IPS-NIHi11 (cell line): ENCODE data around the gene DLGAP4.

Experiments used
- DNase-seq: peaks from one replicate; pipeline ENCODE4 v3.0.0; 2012; ENCODE audit warnings: mixed read lengths, low spot score

The DLGAP4 gene

GRCh38 chr20:36274181-36274841 is 31.8 kb upstream of the DLGAP4 start:
- no peak for DNase-seq

- no peak for DNase-seq
Observed at GRCh38 chr20:36275011-36275410, 31.1 kb upstream of the DLGAP4 start.

GRCh38 chr20:36275441-36276189 is 30.5 kb upstream of the DLGAP4 start:
- no peak for DNase-seq

GRCh38 chr20:36277546-36277945 is 28.6 kb upstream of the DLGAP4 start:
- DNase-seq: no peak

DNA sequence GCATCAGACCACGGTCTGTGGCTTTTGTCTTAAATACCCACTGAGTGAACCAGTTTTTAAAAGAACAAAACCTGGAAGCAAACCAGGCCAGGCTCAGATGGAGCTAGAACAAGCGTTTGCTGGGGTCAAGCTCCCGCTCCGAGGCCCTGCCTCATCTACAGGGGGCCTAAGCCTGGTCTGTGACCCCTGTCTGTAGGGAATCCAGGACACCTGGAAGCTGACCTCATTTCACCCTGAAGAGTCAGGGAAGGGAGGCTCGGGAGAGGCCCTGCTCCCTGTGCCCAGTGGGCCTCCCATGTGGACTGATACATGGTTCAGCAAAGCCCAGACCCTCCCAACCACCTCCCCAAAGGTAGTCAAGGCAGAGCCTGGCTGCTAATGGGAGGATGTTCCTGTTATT is 26.8 kb upstream of the DLGAP4 start:
- DNase-seq: no peak

- no peak for DNase-seq
Observed at GRCh38 chr20:36279776-36280175, 26.4 kb upstream of the DLGAP4 start.

DNA sequence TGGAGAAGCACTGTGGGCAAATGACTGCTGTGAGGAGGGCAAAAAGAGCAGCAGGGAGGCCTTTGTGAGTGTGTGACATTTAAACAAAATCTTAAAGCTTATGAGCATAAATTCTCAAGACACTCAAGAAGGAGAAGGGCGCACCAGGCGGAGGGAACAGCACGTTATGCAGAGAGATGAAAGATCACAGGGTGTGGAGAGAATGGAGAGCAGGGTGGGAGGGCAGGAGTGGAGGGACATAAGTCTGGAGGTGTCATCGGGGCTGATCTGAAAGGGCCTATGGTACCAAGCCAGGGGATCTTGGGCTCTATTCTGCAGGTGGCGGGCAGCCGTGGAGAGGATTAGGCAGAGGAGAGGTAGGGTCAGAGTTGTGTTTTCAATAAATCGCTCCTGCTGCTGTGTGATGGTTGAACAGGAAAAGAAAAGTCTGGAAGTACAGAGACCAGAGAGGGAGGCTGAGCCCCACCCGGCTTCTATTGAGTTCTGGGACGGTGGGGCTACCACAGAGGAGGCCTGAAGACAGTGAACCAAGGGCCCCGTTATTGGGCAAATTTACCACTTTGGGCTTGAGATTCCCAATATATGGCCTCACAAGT is 24.3 kb upstream of the DLGAP4 start:
- no peak for DNase-seq

DNA sequence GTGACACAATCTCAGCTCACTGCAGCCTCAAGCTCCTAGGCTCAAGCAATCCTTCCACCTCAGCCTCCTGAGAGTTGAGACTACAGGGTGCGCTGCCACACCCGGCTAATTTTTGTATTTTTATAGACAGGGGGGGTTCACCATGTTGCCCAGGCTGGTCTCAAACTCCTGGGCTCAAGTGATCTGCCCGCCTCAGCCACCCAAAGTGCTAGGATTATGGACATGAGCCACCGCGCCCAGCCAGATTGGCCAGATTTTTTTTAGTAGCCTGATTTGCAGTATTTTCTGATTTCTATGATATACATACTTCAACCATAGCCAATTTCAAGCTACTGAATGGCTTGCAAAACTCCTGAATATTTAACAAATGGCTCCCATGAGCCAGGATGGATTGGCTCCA is 21.4 kb upstream of the DLGAP4 start:
- no peak for DNase-seq

DNA sequence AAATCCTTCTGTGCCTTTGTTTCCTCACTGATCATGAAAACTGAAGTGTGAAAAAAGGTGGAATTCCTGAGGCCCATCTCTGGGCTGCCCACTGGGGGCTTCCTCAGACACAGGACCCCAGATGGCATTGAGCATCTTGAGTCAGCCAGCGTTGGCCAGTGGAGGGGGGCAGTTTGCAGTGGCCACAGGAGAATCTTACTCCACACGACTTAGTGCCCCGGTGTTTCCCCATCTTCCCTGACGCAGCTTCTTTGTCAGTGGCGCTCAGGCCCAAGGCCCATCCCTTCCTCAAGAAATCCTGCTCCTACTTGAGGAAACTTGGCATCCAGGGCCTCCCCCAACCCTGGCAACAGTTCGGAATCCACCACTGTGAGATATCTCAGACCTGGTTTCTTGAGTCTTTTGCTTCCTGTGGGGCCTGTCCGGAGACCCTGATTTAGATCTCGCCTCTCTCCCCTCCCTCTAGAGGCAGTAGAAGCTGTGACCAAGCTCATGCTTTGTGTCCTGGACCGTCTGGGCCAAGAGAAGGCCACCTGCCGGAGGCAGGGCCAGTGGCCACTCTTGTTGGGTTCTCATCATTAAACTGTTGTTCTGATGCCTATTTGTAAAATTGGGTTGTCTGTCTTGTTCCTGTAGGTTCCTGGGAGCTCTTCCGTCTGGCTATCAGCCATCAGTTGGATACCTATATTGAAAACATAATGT is 20.2 kb upstream of the DLGAP4 start:
- DNase-seq: no peak

- no peak for DNase-seq
Observed at GRCh38 chr20:36297656-36298055, 8.5 kb upstream of the DLGAP4 start.

DNA sequence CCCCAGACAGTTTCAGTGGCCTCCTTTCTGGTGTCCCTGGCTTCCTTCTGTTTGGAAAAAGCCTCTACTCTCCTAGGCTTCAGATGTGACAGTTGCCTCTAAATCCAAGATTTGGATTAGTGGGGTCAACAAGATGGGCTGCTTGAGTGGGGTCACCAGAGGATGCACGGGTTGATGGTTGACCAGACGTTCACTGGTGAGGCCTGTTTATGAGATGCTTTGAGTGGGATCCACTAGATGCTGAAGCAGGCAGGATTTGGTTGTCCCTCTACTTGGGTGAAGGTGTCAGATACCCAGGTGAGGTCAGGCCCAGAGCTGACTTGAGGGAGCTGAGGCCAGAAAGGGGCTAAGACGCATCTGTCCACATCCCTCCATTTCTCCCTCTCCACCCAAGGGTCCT is 8.1 kb upstream of the DLGAP4 start:
- no peak for DNase-seq

GRCh38 chr20:36298795-36299339 is 7.3 kb upstream of the DLGAP4 start:
- DNase-seq: no peak

- no peak for DNase-seq
Observed at GRCh38 chr20:36299459-36299858, 6.7 kb upstream of the DLGAP4 start.

GRCh38 chr20:36301359-36302119 is 4.6 kb upstream of the DLGAP4 start:
- DNase-seq: no peak

DNA sequence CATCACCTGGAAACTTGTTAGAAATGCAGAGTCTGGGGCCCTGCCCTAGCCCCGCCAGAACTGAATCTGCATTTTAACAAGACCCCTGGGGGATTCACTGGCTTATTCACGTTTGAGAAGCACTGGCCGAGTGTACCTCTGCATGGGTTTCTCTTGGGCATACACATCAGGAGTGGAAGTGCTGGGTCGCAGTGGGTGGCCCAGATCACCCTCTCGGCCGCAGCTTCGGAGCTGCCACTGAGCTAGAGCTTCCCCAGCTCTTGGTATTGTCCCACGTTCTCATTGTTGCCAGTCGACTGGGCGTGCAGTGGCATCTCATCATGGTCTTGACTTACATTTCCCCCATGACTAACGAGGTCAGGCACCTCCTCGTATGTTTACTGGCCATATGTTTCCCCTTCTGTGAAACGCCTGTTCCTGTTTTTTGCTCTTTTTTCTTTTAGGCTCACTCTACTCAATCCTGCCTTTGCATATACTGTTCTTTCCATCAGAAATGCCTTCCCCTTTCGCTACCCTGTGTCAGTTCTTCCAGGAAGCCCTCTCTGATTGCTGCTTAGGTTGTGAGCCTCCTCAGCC is 3.0 kb upstream of the DLGAP4 start:
- DNase-seq: no peak

GRCh38 chr20:36303831-36304230 is 2.3 kb upstream of the DLGAP4 start:
- DNase-seq: no peak

DNA sequence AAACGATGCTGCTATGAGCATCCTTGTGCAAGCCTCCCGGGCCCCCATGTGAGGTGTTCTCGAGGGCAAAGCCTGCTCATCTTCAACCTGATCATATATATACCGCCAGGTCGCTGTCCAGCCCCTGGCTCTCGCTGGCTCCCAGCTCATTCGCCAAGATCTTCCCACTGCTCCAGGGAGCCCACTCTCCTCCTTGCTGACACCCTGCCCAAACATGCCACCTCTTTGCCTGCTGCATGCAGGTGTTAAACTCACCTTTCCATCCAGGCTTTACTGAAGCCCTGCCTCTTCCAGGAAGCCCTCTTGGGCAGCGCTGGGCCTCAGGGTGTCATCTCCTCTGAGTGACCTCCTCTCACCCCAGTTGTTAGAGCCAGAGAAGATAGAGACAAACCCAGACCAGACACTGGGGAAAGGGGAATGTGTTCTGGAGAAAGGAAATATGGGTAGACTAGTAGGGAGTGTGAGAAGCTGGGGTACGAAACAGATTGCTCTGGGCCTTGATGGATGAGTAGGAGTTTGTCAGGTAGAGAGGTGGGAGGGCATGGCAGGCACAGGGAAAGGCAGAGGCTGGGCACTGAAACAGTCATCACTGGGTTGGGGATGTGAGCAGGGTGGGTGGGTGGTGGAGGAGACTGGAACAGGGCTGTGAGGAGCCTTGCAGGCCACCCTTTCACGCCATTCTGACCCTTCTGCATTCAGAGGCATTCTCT is 1.2 kb upstream of the DLGAP4 start:
- no peak for DNase-seq

DNA sequence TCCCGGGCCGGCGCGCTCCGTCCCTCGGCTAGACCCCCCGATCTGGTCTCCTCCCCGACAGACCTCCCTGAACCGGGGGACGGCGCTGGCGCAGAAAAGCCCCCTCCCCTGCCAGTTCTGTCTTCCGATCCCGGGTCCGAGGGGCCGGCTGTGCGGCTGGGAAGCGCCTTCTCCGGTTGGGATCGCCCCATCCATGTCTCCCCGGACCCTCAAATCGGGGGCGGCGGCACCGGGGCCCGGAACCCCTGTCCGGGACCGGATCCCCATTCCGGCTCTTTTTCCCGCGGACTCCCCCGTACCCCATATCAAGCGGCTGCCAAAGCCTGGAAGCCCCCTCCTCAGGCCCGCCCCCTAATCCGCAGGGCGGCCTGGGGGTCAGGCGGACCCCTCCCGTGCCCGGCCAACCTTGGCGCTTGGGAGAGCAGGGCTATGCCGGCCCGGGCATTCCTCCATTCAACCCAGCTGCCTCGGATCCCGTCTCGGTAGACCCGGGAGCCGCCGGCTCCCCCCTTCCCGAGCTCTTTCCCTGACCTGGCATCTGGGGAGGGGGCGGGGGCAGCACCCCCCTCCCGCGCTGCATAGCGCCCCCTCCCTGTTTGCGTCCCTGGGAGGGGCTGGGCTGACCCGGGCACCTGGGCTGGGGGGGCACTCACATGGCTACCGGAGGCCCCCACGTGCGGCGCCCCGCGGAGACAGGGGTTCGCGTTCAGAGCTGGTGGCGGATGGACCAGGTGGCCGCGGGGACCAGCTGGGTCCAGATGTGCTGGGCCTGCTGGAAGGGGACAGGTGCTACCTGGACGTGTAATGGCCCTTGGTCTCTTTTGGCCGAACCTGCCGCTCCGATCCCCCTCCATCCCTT is 643 bp downstream of the DLGAP4 start:
- peak; percentile 59 for DNase-seq

DNA sequence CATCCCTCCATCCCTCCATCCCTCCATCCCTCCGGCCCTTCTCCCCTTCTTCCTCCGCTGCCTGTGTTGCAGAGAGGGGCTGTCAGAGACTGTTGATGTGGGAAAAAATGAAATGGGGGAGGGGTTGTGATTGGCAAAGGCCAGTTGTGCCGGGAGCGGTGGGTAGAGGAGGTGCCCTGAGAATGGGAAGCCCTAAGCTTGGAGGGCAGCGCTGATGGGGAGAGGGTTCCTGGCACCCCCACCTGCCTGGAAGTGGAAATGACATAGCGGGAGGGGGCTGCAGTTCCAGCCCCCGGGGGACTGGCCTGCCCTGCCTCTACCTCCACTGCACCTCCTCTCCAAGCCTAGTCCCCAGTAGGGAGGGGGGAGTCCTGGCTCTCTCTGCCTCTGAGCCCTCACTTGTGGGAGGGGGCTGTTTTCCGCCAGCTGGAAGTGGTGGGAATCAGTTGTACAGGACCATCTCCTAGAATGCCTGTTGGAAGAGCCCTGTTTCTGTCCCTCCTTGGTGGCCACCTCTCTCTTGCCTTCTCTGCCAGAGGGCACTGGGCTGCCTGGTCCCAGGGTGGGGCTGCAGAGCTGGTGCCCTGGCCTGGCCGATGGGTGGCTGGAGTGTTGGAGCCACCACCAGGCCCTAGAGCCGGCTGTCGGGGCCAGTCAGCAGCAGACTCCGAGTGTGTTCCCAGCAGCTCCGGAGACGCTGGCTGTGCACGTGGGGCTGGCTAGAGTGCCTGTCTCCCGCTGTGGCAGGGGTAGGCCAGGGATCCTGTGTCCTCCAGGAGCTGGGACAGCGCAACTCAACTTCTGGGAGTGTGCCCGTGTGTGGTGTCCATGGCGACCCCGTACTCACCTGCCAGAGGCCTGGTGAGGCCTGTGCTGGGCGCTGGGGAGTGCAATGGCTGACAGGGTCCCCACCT is 1.5 kb downstream of the DLGAP4 start:
- peak; percentile 44 for DNase-seq
